Measurements from ENCODE around the gene DNAJC7.
A peak's percentile ranks its signal among the peaks of the same experiment; 100 is the strongest.
"Not testable (repeated sequence)": the region's sequence is repeated elsewhere in the genome, so short reads cannot be mapped to it uniquely, and the experiment has no call there.

DNAJC7 gene

DNA sequence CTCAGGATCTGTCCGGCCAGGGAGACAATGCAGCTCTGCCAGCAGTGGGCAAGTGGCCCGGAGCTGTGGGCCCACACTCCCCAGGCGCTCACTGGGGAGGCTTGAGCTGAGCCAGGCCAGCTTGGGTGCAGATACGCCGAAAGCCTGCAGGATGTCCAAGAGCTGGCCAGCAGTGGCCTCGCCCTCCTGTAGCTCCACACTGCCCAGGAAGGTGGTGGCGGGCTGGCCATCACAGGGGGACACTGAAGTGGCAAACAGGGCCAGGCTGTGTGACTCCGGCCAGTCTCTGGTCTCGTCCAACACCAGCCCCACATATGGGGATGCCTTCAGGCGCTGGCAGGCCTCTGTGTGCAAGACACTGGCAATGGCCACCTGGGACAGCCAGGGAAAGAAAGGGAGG, 23.6 kb upstream of the DNAJC7 start:
- DNase-seq (ENCODE audit: low read depth): no peak

GRCh38 chr17:42039794-42040763, 22.8 kb upstream of the DNAJC7 start:
- no peak for DNase-seq (ENCODE audit: low read depth)

- no peak for DNase-seq (ENCODE audit: low read depth)
Observed at GRCh38 chr17:42038221-42038973, 21.2 kb upstream of the DNAJC7 start.

DNA sequence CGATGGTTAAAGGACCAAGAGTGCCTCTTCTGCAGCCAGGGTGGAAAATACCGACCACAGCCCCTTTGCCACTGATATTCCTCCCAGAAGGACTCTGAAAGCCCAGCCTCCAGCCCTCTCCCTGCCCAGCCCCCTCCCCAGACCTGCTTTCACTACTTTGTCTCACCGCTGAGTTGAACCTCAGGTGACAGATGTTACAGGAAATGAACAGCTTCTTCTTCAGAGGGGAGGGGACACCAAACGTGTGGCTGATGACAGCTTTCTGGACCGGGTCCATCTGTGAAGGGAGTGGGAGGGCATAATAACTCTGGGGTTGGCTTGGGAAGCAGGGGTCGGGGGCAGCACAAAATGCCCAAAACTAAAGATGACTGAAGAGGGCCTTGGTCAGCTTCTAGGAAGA, 16.8 kb upstream of the DNAJC7 start:
- no peak for DNase-seq (ENCODE audit: low read depth)

GRCh38 chr17:42031584-42031983, 14.3 kb upstream of the DNAJC7 start:
- no peak for DNase-seq (ENCODE audit: low read depth)

GRCh38 chr17:42028791-42029127, 11.5 kb upstream of the DNAJC7 start:
- no peak for DNase-seq (ENCODE audit: low read depth)

DNA sequence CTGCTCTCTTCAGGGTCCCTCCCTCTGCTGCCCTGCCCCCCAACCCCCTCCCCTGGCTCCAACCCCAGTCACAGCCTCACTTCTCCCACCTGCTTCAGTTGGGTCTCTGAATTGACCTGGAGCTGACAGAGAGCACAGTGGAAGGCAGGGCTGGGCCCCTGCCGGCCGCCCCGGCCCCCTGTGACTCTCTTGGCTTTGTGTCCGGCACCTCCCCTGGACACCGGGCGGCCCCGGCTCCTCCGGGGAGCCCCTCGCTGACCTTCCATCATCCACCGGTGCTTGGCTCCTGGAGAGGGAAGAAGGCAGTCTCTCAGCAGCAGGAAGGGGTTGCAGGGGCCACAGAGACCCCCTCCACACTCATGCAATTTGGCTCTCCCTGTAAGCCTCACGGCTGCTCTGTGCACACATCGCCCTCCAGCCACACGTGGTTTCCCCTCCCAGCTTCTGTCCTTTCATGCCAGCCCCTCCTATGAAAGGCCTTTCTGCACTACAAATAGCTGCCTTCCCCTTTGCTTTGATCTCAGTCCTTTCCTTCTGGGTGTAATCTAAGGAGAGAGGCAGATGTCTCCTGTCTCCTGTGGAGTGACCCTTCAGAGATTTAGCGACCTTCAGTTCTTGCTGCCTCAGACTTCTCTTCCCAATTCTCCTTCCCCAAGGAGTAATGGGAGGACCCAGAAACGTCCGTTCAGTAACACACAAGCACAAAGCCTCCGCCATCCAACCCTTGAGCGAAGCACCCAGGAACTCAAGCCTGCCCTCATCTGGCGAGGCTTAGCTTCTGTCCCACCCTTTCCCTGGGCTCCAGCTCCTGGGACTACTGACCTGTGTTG, 10.9 kb upstream of the DNAJC7 start:
- DNase-seq (ENCODE audit: low read depth): no peak

DNA sequence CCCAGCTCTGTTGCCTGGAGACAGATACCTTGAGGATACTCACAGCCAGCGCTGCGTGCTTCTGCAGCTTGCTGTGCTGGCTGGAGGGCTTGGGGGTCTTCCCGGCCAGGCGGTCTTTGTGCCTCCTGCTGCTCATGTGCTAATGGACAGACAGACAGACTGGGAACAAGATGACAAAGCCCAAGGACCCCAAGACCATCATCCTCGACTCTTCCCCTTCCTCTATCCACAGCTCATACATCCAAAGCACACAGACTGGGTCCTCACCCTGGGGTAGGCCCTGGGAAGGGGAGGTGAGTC, 10.3 kb upstream of the DNAJC7 start:
- DNase-seq (ENCODE audit: low read depth): no peak

GRCh38 chr17:42026857-42027589, 9.8 kb upstream of the DNAJC7 start:
- DNase-seq (ENCODE audit: low read depth): no peak

- no peak for DNase-seq (ENCODE audit: low read depth)
Observed at GRCh38 chr17:42025936-42026335, 8.7 kb upstream of the DNAJC7 start.

DNA sequence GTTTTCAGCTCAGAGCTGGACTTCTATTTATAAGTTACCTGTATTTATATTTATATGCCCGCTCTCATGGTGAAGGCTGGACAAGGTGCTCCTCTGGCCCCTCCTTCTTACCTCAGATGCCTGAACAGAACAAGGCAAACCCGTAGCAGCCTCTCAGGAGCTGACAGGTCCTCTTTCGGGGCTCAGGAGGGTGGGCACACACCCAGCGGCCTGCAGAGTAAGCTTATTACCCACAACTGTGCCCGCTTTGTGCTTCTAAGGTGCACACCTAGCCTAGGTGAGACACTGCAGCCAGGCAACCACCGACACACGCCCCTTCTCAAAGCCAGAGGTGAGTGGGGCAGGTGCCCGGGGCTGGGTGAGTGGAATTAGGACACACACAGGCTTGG, 7.9 kb upstream of the DNAJC7 start:
- no peak for DNase-seq (ENCODE audit: low read depth)

GRCh38 chr17:42023524-42024349, 6.5 kb upstream of the DNAJC7 start:
- DNase-seq (ENCODE audit: low read depth): no peak

DNA sequence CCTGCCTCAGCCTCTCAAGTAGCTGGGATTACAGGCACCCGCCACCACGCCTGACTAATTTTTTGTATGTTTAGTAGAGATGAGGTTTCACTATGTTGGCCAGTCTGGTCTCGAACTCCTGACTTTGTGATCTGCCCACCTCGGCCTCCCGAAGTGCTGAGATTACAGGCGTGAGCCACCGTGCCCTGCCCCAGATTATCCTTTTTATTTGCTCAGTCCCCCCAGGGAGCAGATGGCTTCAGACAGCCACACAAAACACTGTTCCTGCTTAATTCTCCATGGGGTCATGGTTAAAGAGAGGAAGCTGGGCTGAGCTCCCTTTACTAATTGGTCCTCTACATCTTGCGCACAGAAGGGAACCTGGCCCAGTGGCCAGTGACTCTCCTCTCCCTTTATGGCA, 3.6 kb upstream of the DNAJC7 start:
- not testable (repeated sequence) for DNase-seq (ENCODE audit: low read depth)

DNA sequence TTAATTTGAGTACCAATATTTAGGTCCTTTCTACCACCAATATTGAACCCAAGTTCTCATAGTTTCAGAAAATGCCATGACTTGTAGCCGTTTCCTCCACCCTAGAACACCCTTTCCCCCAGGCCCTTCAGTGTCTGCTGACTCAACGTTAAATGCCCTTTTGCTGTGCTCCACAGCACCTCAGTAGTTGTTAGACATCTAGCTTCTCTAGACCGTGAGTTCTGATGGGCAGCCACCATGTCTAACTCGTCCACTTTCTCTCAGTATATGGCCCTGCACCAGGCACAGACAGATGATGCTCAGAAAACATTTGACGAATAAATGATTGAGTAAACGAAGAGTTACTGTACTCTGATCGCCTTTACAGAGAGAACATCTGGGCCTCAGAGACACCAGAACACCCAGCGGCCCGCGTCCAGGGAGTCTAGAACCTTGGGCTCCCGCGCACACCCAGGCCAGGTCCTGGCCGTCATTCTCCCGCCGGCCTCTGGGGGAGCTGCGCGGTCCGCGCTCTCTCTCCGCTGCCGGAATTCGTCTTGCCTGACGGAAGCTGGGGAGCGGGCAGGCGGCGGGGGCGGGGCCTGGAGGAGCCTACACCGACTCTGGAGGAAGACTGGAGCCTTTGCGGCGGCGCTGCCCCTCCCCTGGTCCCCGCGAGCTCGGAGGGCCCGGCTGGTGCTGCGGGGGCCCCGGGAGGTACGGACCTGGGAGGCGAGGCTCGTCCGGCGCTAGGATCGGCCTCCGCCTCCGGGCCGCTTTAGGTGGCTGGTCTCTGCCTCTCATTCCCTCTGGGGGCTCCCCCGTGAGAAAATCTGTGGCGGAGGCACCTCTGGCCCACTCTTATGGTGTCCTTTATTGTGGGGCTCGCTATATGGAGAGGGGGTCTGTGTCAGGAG, 2.5 kb upstream of the DNAJC7 start, which contains the start of gene NKIRAS2:
Gene NKIRAS2, plus strand, starts transcription at position 582 of the 896 bp plus-strand sequence. CDS start 1,488 bp downstream, outside the sequence.
- peak; percentile 78 for DNase-seq (ENCODE audit: low read depth)

- no peak for DNase-seq (ENCODE audit: low read depth)
Observed at GRCh38 chr17:42018988-42019387, 1.7 kb upstream of the DNAJC7 start.

DNA sequence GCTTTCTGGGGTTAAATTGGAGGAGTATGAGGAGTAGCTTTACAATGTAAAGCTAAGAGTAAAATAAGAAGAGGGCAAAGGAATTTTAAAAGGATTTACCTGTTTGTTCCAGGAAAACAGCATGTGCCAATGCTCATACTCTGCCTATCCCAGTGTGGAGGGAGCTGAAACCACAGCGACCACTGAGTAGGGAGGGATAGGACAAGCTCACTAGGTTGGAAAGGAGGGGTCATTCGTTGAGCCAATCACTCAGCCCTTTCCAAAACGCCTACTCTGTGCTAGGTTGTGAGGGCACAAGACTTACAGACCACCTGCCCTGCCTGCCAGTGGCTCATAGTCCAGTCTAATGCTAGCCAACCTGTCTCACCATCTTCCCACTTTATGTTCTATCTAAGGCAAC, 1.1 kb upstream of the DNAJC7 start:
- DNase-seq (ENCODE audit: low read depth): no peak

DNA sequence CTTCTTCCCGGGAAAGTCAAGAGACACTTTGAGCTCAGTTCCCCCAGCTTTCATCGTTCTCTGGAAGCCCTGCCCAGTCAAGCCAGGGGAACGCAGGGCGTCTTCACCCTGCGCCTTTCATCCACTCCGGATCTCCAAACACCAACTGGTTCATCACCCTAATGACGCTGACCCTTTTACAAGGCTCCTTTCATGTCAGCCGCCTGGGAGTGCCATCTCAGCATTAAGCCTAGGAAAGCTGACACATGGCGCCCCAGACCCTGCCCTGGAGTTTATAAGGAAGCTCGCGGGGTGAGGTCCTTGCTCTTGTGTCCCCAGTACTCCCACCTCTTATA, 594 bp upstream of the DNAJC7 start:
- no peak for DNase-seq (ENCODE audit: low read depth)

DNA sequence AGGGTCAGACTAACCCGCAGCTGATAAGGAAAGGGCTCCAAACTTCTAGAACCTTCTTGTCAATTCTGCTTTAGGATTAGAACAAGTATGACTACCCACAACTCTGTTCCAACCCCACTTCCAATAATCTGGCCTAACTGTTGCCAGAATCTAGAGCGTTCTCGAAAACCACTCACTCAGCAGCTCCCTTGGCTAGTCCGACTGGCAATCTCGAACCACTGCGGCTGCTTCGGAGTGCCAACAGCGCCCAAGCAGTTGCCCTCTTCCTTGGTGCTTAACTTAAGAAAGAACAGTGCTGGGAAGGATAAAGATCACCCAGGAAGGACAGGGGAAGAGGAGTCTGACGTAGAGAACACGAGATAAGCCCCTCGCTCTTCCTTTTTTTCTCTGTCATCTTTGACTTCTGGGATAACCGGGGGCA, 818 bp downstream of the DNAJC7 start:
- DNase-seq (ENCODE audit: low read depth): no peak

GRCh38 chr17:42013740-42014139, 3.5 kb downstream of the DNAJC7 start:
- DNase-seq (ENCODE audit: low read depth): not testable (repeated sequence)

DNA sequence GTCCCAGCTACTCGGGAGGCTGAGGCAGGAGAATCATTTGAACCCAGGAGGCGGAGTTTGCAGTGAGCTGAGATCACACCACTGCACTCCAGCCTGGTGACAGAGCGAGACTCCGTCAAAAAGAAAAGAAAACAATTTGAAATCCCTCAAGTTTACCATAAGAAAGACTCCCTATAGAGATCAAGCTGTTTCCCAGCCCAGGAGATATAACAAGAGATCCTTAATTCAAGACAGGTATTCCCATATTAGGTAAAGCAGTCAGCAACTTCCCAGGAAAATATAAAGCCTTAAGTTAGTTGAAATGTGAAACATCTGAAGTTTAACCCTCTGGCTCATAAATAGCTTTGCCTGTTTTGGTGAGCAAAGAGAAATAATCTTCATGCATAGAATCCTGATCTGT, 4.9 kb downstream of the DNAJC7 start:
- DNase-seq (ENCODE audit: low read depth): not testable (repeated sequence)
